NCI-H345 treated with DMSO at 0.1 percent for 48 hours (cell line): ENCODE data around the gene MYO5B.

ENCODE experiments used
- DNase-seq: peaks from one replicate; lab custom pipeline; 2025; ENCODE audit not compliant: unreplicated experiment; lab: John Stamatoyannopoulos, UW

The MYO5B gene

GRCh38 chr18:50154420-50154819 lies 40.5 kb downstream of the MYO5B start:
- no peak for DNase-seq

GRCh38 chr18:50152900-50153299 lies 42.0 kb downstream of the MYO5B start:
- no peak for DNase-seq

- no peak for DNase-seq
These were observed 43.0 kb downstream of the MYO5B start for GRCh38 chr18:50151926-50152325.

DNA sequence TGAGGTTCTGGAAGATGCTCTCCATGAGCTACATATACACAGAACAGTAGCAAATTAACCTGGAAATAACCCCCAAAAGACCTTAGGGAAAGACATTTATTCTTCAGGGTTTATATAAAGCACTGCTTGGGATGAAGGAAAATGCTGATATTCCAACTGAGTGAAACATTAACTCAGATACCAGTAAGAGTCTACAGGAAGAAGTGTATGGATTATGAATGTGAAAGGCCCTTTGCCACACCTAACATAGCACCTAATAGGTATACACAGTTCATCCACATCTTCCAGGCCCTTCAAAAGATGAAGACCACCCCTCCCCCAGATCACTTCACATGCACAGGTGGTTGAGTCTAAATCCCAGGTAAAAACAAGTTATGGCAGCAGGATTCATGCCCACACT lies 50.4 kb downstream of the MYO5B start:
- no peak for DNase-seq

DNA sequence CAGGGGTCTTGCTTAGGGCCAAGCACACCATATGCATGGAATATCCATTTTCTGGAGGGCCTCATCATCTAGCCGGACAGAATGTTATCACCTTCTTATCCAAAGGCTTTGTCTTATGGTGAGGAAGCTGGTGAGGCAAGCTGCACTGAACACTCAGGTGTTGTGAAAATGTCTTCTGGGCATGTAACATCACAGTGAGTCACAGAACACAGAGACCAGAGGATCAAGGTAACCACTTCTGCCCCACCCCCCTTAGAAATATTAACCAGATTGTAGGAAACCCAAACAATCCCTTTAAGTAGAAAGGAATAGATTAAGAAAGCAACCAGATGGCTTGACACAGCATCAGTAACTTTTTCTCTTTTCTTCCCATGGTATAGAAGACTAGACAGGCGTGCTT lies 51.1 kb downstream of the MYO5B start:
- no peak for DNase-seq

DNA sequence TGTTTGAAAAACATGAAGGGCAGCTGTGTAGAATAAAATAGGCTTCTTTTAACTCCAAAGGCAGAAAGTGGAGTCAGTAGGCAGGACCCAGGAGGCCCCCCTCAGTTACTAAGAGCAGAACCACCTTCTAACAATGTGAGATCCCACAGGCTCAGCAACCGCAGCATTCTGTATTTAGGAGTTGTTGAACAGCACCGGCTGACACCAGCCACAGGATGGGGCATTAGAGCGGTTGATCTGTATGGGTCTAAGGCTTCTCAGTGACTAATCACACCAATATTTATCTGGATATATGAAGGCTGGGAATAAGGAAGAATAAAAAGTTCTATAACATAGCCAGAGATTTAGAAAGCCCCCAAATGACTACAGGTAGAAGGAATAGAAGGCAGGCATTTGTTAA lies 51.7 kb downstream of the MYO5B start:
- no peak for DNase-seq

DNA sequence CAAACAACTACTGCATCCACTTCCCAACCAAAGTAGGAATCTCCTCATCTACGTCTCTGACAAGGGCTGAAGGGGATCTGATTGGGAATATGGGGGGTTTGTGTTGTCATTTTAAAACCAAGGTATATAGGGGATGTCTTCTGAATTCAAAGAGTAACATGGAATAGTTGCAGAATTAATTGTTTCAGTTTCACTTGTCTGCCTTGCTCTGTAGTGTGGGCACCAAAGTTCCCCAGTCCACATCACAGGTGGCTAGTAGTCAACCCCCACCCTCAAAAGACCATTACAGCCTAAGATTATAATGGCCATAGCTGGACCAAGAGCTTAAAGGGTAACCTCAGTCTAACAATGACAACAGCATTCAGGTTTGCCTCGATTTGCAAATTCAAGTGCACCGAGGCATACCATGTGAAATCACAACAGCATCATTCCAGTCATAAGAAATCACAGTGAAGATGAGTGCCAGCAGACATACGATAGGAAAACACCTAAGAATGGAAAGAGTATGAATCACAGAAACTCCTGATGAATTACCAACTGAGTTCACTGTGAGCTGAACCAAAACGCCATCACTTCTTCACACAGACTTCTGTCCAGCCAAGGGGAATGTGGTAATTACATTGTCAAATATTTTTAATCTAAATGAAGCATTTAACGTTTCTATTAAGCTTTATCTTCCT lies 52.4 kb downstream of the MYO5B start:
- no peak for DNase-seq

- no peak for DNase-seq
These were observed 56.5 kb downstream of the MYO5B start for GRCh38 chr18:50138181-50139064.

DNA sequence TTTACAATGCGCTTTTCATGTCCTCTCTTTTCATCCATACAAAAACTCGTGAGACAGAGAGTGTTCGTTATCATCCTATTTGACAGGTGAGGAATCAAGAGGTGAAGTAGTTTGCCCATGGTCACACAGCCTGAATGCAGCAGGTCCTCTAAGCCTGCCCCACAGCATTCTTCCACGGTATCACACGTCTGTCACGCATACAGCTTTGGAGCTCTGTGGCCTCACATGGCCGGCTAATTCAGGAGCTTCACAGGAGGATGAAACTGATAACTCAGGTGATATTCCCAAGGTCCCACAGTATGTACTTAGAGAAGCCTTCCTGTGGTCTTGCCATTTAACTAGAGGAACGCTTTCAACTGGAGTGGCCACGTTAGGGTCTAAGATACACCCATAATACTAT lies 59.0 kb downstream of the MYO5B start:
- no peak for DNase-seq

- no peak for DNase-seq
These were observed 61.4 kb downstream of the MYO5B start for GRCh38 chr18:50133526-50133925.

DNA sequence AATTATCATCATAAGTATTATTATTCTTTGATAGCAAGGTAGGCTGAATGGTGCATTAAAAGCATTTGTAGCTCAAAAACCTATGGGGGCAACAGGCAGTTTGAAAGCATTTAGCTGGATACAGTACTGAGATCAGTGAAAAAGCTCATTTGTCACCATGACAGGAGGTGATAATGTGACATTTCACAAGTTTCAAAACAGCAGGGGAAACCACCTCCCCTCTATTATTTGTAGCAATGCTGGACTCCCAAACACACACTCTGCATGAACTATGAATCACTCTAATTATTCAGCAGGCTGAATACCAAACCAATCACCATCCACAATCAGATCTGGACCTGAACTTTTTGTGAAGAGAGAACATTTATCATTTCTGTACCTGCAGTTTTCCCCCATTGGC lies 63.4 kb downstream of the MYO5B start:
- no peak for DNase-seq

DNA sequence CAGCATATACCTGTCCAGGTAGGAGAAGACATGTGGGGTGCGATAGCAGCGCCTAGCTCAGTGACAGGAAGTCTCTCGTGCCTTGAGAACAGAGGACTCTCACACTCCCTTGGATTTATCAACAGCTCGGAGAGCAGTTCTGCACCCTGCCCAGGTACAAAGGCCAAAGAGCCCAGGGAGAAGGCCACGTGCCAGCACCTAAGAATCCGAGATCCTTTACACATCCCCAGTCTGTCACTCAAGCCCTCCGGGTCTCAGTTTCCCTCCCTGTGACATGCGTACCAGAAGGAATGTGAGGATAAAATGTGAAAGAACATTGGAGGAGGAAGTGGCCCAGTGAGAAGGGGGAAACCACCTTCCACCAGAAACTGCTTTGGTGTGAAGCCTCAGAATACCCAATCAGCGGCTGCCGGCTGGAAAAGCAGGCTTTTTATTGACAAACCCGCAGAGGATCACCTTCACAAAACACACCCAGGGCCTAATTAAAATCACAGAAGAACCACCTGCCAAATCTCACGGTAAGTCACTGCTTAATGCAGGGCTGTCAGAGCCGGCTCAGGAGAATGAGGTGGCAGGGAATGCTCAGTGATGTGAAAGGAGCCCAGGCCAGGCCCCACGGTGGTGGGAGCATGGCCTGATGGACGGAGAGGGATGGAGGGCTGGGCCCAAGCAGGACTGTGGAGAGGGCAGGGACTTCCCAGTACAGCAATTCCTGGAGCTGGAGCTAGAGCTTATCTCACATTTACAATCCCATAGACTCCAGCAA lies 66.3 kb downstream of the MYO5B start:
- peak; percentile 26 for DNase-seq

DNA sequence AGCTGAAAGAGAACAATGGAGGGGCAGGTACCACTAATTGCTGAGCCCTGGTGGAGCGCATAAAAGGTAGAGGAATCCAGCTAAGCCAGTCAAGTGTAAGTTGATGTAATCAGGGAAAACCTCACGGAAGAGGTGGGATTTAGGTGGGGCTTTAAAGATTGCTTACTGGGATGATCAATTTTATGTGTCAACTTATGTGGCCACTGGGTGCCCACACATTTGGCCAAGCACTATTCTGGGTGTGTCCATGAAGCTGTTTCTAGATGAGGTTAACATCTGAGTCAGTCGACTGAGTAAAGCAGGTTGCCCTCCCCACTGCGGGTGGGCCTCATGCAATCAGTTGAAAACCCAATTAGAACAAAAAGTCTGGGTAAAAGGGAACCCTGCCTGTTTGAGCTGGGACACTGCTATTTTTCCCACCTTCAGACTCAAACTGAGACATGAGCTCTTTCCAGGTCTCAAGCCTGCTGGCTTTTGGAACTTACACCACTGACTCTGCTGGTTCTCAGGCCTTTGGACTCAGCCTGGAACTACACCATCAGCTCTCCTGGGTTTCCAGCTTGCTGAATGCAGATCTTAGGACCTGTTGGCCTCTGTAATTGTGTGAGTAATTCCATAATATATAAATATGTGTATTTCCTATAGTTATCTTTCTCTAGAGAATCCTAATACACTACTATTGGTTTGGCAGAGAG lies 67.3 kb downstream of the MYO5B start:
- DNase-seq, result no peak

GRCh38 chr18:50126471-50126870 lies 68.5 kb downstream of the MYO5B start:
- DNase-seq, result no peak

DNA sequence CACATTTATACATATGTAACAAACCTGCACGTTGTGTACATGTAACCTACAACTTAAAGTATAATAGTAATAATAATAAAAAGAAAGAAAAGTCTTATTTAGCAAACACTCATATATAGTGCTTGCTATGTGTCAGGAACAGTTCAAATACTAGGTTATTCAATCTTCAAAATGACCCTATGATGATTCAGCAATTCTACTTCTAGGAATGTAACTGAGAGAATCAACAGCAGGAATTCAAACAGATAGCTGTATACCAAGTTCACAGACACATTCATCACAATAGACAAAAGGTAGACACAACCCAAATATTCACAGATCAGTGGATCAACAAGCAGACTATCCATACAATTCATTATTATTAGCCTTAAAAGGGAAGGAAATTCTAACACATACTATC lies 69.5 kb downstream of the MYO5B start:
- DNase-seq, result no peak

- DNase-seq, result no peak
These were observed 75.7 kb downstream of the MYO5B start for GRCh38 chr18:50119296-50119695.

GRCh38 chr18:50117863-50118262 lies 77.1 kb downstream of the MYO5B start:
- no peak for DNase-seq

DNA sequence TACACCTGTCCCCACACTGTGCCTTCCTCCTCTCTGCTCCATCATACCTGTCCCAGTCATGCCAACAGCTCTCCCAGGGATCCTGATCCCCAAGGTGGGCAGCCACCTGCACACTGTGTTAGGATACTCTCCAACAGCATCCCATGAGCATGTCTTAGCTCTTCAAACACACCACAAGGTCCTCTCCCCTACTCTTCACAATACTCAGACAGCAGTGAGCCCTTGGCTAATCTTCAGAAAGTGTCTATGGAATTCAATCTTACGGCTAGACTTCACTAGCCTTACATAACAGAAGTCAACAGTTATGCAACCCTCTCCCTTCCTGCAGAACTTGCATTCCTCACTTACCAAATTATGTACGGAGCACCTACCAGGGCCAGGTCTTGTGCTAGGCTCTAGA lies 79.9 kb downstream of the MYO5B start:
- no peak for DNase-seq

- no peak for DNase-seq
These were observed 80.5 kb downstream of the MYO5B start for GRCh38 chr18:50114448-50114847.

- DNase-seq, result no peak
These were observed 81.2 kb downstream of the MYO5B start for GRCh38 chr18:50113726-50114125.

DNA sequence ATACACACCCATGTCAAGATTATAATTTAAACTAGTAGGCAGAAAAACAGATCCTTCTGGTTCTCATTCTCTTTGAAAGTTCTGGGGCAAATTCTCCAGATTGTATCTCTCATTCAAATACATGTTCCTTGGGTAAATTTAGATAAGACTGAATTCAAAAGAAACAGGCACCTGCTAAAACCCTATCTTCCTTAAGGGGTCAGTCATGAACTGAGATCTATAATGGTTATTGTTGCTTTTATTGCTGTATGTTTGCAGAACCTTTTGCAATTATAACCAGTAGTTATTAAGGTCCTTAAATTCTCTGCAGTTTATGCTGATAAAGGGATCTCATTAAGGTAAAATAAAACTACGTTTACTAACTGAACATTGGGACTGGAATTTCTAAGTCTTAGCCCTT lies 83.5 kb downstream of the MYO5B start:
- no peak for DNase-seq
